Measurements from ENCODE around the gene TSR1. TPM values are rescaled to one million over a fixed set of nuclear protein-coding genes. Genes with fewer than 3 reads are reported as not detected.
"Not testable (repeated sequence)": the region's sequence is repeated elsewhere in the genome, so short reads cannot be mapped to it uniquely, and the experiment has no call there.

Gene TSR1
- total RNA-seq, 1 donor: 33.5 TPM

DNA sequence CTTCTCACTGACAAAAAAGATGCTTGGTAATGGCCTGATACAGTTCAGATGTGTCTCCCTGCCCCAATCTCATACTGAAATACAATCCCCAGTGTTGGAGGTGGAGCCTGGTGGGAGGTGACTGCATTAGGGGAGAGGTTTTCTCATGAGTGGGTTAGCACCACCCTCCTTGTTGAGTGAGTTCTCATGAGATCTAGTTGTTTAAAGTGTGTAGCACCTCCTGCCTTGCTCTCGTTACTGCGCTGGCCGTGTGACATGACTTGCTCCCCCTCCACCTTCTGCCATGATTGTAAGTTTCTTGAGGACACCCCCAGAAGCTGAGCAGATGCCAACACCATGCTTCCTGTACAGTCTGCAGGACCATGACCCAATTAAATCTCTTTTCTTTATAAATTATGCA is 5.0 kb downstream of the TSR1 start:
- Histone ChIP-seq H3K4me3 (ENCODE audit: low read length) (no peak overlapping the region), H3K4me1 (ENCODE audit: insufficient read depth, low read length) (peaks cover 10% of the 10 kb centered on the region), H3K9me3 (ENCODE audit: low read depth, low read length) (no peaks in the 10 kb centered on the region), H3K27me3 (ENCODE audit: insufficient read depth, low read length) (no peaks in the 10 kb centered on the region)

DNA sequence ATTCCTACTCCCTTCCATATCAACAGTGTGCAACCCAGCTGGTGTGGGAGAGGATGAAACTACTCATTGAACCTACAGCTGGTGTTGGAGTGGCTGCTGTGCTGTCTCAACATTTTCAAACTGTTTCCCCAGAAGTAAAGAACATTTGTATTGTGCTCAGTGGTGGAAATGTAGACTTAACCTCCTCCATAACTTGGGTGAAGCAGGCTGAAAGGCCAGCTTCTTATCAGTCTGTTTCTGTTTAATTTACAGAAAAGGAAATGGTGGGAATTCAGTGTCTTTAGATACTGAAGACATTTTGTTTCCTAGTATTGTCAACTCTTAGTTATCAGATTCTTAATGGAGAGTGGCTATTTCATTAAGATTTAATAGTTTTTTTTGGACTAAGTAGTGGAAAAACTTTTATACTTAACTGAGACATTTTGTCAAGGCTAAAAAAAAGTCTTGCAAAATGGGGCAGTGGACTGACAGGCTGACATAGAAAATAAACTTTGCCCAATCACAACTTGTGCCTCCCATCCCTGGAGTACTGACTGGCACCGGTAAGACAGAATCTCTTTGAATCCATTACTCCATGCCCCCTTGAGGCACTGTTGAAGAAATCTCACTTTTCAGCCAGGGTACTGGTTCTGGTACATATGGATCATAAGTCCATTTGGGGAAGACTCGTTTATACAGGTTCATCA is 12.5 kb downstream of the TSR1 start:
- Histone ChIP-seq H3K4me1 (ENCODE audit: insufficient read depth, low read length) (no peaks in the 10 kb centered on the region), H3K9me3 (ENCODE audit: low read depth, low read length) (no peaks in the 10 kb centered on the region), H3K27me3 (ENCODE audit: insufficient read depth, low read length) (no peaks in the 10 kb centered on the region), H3K4me3 (ENCODE audit: low read length) (no peak overlapping the region)

DNA sequence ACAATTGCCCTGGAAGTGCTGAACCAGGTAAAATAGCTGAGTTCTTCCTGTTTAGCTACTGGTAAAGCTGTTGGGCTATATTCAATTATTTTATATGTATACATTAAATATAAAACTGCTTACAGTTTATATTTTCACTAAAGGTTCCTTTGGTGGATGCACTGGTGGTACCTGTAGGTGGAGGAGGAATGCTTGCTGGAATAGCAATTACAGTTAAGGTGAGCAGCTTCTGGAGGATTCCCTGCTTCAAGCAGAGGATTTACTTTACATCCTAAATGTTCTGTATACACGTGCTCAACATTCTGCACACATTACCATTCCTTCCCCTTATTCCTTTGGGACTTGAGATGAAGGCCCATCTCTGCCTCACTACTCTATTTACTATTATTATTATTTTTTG is 14.9 kb downstream of the TSR1 start:
- Histone ChIP-seq H3K9me3 (ENCODE audit: low read depth, low read length) (no peaks in the 10 kb centered on the region), H3K4me1 (ENCODE audit: insufficient read depth, low read length) (no peaks in the 10 kb centered on the region), H3K4me3 (ENCODE audit: low read length) (no peak overlapping the region), H3K27me3 (ENCODE audit: insufficient read depth, low read length) (no peaks in the 10 kb centered on the region)

DNA sequence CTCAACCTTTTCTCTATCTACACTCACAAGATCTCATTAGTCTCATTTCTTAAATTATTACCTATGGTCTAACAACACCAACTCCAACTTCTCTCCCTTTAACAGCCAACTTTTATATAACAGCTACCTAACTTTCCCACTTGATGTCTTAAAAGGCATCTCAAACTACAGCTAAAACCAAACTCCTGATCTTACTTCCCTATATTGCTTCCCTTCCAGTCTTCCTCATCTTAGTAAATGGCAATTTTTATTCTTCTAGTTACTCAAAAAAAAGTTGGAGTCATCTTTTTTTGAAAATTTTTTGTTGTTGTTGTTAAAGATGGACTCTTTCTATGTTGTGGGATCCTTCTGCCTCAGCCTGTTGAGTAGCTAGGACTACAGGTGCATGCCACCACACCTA is 17.2 kb downstream of the TSR1 start:
- H3K9me3 ChIP-seq (ENCODE audit: low read depth, low read length): no peaks in the 10 kb centered on the region
- H3K4me1 ChIP-seq (ENCODE audit: insufficient read depth, low read length): no peaks in the 10 kb centered on the region
- H3K4me3 ChIP-seq (ENCODE audit: low read length): no peak overlapping the region
- no peaks in the 10 kb centered on the region for H3K27me3 ChIP-seq (ENCODE audit: insufficient read depth, low read length)

DNA sequence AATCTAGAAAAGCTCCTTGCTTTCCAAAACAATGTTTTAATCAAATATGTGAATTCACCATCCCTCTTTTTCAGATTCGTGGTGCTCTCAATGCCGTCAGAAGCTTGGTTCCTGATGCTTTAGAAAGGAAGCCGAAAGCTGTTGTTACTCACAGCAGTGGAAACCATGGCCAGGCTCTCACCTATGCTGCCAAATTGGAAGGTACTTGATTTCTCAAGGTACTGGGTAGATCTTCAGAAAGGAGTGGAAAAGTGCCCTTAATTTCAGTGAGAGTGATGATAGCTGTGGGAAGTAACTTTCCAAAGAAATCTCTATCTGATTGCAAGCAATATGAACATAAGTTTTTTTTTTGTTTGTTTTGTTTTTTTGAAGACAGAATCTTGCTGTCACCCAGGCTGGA is 18.5 kb downstream of the TSR1 start:
- Histone ChIP-seq H3K27me3 (ENCODE audit: insufficient read depth, low read length) (no peaks in the 10 kb centered on the region), H3K4me3 (ENCODE audit: low read length) (no peak overlapping the region), H3K9me3 (ENCODE audit: low read depth, low read length) (no peaks in the 10 kb centered on the region), H3K4me1 (ENCODE audit: insufficient read depth, low read length) (no peaks in the 10 kb centered on the region)

DNA sequence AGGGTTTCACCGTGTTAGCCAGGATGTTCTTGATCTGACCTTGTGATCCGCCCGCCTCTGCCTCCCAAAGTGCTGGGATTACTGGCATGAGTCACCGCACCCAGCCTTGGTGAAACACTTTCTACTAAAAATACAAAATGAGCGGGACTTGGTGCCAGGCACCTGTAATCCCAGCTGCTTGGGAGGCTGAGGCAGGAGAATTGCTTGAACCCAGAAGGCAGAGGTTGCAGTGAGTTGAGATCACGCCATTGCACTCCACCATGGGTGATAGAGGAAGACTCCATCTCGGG is 19.4 kb downstream of the TSR1 start:
- H3K9me3 ChIP-seq (ENCODE audit: low read depth, low read length); H3K4me3 ChIP-seq (ENCODE audit: low read length); H3K4me1 ChIP-seq (ENCODE audit: insufficient read depth, low read length); H3K27me3 ChIP-seq (ENCODE audit: insufficient read depth, low read length): not testable (repeated sequence)

DNA sequence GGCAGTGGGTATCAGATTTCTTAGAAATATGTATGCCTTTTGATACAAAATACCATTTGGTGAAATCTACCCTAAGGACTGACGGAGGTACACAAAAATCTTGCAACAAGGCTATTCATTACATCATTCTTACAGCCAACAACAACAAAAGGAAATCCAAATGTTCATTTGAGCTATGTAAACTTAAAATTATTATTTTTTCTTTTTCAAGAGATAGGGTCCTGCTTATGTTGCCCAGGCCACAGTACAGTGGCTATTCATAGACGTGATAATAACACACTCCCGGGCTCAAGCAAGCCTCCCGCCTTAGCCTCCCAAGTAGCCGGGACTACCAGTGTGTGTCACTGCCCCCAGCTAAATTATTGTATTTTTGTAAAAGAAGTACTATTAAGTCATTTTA is 23.5 kb downstream of the TSR1 start:
- no peaks in the 10 kb centered on the region for H3K4me1 ChIP-seq (ENCODE audit: insufficient read depth, low read length)
- no peaks in the 10 kb centered on the region for H3K27me3 ChIP-seq (ENCODE audit: insufficient read depth, low read length)

DNA sequence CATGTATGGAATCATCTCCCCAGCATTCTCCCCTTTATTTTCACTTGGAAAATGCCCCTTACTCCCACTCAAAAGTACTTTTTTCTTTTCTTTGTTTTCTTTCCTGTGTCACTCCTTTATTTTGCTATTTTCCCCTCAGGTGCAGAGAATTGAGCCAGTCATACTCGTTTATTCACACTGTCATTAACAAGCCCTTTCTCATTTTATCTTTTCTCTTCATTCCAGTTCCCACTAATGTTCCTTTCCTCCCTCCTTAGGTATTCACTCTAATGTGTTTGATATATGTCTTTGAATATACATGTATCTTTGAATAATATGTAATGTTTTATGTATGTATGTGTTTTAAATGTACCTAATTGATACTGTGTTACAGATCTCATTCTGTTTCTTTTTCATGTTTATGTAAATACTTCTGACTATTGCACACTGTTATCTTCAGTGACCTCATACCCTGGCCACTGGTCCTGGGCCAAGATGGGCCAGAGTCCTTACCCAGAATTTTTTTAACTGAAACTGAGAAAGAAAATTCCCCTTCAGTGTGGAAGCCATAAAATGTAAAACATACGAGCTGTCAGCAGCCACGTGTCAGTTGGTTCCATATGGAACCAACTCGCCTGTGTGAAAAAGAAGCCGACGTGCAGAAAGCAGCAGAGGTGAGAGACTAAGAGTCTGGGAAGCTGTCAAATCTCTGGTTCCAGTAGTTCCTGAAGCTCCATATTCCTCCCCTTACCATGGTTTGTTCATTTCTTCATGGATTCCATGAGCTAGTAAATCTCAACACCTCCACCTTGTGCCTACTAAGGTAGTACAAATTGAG is 26.7 kb downstream of the TSR1 start:
- Histone ChIP-seq H3K4me1 (ENCODE audit: insufficient read depth, low read length) (peaks cover 3% of the 10 kb centered on the region), H3K27me3 (ENCODE audit: insufficient read depth, low read length) (no peaks in the 10 kb centered on the region), H3K4me3 (ENCODE audit: low read length) (no peak overlapping the region), H3K9me3 (ENCODE audit: low read depth, low read length) (no peaks in the 10 kb centered on the region)

More for the DNA sequence above, 23.5 kb downstream of the TSR1 start:
- Histone ChIP-seq H3K4me3 (ENCODE audit: low read length) (no peak overlapping the region), H3K9me3 (ENCODE audit: low read depth, low read length) (no peaks in the 10 kb centered on the region)

DNA sequence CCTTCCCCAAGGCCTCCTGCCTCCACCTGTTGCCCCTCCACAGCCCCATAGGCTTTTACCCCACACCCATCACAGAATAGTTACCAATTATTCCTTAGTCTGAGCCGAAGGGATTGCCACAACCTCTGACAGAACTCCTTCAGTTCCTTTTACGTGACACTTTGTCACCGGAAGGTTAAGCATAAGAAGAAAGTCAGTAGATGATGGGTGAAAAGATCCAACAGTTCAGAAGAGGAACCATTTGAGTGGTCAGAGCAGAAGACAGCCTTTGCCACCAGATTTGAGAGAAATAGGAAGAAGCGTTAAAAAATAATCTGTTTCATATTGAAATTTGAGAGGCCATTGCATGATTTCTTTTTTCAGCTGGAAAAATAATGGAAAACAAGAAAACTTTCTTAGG is 31.3 kb downstream of the TSR1 start:
- Histone ChIP-seq H3K4me1 (ENCODE audit: insufficient read depth, low read length) (peaks cover 21% of the 10 kb centered on the region), H3K27me3 (ENCODE audit: insufficient read depth, low read length) (no peaks in the 10 kb centered on the region), H3K4me3 (ENCODE audit: low read length) (no peak overlapping the region), H3K9me3 (ENCODE audit: low read depth, low read length) (no peaks in the 10 kb centered on the region)

DNA sequence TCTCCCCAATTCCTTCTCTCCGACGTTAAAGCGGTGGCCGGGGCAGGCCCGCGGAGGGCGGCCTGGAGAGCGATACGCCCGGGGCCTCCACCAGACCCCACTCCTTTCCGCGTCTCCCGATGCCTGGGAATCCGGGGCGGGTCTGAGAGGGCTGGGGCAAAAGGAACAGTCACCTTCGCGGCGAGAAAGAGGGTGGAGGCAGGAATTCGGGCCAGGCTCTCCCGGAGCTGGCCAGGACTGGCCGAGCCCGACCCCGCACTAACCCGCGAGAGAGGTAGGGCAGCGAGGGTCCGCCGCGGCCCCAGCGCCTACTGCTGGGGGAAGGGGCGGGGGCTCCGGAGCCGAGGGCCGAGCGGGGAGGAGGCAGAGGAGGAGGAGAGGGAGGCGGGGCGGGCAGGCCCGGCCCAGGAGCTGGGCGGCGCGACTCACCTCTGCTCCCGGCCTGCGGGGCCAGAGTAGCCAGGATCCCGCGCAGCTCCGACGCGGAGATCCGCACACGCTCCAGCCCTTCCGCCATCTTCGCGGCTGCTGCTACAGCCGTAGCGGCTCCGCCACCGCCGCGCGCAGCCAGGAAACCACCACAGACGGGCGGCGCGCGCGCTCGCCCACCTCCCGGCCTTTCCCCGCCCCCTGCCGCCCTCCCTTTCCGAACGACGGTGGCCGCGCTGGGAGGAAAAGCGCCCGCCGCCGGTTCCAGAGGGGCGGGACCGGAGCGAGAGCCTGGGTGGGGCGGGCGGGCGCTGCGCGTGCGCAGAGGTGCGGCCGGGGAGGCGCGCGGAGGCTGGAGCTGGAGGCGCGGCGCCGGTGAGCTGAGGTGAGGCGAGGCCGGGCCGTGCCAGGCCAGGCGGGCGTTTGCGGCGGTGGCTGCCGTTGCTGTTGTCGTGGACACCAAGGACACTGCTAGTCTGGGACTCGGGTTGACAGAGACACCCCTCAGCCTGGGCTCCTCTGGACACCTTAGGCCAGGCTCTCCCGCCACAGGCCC is 32.8 kb downstream of the TSR1 start, which contains the start of the genes SMG6 and SRR:
SMG6 (minus strand) TSS at position 582 of the 985 bp plus-strand sequence; CDS start at position 517, 65 bp downstream.
SRR (plus strand) TSS at position 747 of the 985 bp plus-strand sequence. CDS start 11,611 bp downstream, outside the sequence.
- Histone ChIP-seq H3K4me1 (ENCODE audit: insufficient read depth, low read length) (peaks cover 21% of the 10 kb centered on the region), H3K4me3 (ENCODE audit: low read length) (peak within 1 kb of the TSS; percentile 89), H3K27me3 (ENCODE audit: insufficient read depth, low read length) (no peaks in the 10 kb centered on the region), H3K9me3 (ENCODE audit: low read depth, low read length) (no peaks in the 10 kb centered on the region)

DNA sequence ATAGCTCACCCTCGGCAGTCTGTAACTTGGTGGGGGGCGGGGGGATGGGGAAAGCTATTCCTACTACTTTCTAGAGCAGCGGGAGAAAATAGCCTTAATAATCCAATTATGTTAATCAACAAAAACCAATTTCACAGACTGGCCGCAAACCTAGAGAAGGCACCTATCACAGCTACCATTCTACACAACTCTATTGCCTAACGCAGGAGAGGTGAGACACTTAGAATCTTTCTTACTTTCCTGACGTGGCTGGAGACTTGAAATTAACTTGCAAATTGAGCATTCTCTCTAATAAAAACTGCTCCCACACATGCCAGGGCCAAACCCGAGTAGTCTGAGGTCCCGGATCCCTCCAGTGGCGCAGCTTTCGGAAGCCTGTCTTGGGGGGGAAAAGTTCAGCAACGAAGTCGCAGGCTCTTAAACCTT is 33.5 kb downstream of the TSR1 start:
- no peaks in the 10 kb centered on the region for H3K27me3 ChIP-seq (ENCODE audit: insufficient read depth, low read length)
- H3K9me3 ChIP-seq (ENCODE audit: low read depth, low read length): no peaks in the 10 kb centered on the region
- H3K4me3 ChIP-seq (ENCODE audit: low read length): peak overlapping the region; percentile 89
- H3K4me1 ChIP-seq (ENCODE audit: insufficient read depth, low read length): peaks cover 21% of the 10 kb centered on the region

DNA sequence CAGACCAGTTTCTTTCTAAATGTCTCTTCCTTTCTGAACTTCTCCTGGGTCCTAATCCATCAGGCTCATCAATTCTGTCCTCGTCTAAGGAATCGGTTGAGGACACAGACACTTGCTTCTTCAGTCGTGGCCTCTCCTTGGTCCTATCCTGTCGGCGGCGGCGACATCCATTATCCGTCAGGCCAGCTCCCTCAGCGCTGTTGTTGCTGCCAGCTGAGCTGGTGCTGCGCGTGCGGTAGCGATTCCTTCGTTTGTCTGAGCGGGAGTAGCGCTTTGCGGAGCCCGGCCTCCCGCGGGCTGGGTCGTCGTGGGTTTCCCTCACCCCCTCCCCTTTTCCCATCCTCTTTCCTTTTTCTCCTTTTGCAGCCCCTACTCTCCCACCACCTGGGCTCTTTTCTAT is 36.5 kb downstream of the TSR1 start:
- Histone ChIP-seq H3K4me1 (ENCODE audit: insufficient read depth, low read length) (peaks cover 21% of the 10 kb centered on the region), H3K4me3 (ENCODE audit: low read length) (no peak overlapping the region), H3K27me3 (ENCODE audit: insufficient read depth, low read length) (no peaks in the 10 kb centered on the region), H3K9me3 (ENCODE audit: low read depth, low read length) (no peaks in the 10 kb centered on the region)

DNA sequence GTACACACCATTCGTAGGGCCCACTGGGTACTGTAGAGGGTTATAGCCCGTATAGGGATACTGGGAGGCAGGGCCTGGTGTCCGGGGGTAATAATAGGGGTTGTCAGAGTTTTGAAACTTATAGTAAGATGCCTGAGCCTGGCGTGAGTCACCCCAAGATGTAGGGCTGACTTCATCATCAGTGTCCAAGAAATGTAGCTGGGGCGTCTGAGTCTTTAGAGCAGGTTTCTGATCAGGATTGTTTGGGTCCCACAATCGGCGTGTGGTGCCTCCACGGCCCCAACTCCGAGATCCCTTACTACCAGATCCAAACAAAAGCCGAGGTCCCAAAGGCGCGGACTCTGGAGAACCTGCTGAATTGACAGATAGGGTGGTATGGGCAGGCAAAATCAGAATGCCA is 37.1 kb downstream of the TSR1 start:
- Histone ChIP-seq H3K4me3 (ENCODE audit: low read length) (no peak overlapping the region), H3K27me3 (ENCODE audit: insufficient read depth, low read length) (no peaks in the 10 kb centered on the region), H3K9me3 (ENCODE audit: low read depth, low read length) (no peaks in the 10 kb centered on the region), H3K4me1 (ENCODE audit: insufficient read depth, low read length) (peaks cover 14% of the 10 kb centered on the region)

DNA sequence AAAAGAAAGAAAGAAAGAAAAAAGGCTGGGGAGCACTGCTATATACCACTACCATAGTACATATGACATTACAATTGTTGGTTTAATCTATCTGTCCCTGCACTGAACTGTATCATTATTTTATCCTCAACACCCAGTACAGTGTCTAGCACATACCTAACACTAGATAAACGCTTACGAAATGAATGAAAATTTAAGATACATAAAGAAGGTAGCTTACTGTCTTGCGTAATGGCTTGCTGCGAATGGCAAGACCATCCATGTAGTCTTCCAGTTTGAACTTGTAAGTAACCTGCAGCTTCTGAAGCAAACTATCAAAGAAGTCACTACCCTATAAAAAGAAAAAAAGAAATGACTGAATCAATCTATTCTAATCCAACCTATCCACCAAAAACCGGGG is 39.2 kb downstream of the TSR1 start:
- Histone ChIP-seq H3K4me1 (ENCODE audit: insufficient read depth, low read length) (peaks cover 3% of the 10 kb centered on the region), H3K27me3 (ENCODE audit: insufficient read depth, low read length) (no peaks in the 10 kb centered on the region), H3K4me3 (ENCODE audit: low read length) (no peak overlapping the region), H3K9me3 (ENCODE audit: low read depth, low read length) (no peaks in the 10 kb centered on the region)

DNA sequence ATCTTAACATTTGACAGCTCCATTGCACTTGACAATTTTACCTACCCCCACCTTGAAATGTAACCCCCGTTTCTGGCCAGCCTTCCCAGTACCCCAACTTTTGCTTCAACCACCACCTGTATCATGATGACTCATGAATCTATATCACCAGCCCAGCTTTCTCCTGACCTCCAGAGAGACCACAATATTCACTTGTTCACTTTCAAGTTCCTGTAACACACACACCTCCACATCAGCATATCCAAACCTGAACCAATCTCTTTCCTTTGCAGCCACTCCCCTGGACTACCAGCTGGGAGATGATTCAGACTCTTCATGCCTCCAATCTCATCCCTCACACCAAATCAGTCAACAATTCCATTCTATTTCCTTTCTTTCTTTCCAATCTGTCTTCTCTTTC is 40.7 kb downstream of the TSR1 start:
- Histone ChIP-seq H3K9me3 (ENCODE audit: low read depth, low read length) (no peaks in the 10 kb centered on the region), H3K27me3 (ENCODE audit: insufficient read depth, low read length) (no peaks in the 10 kb centered on the region), H3K4me3 (ENCODE audit: low read length) (no peak overlapping the region), H3K4me1 (ENCODE audit: insufficient read depth, low read length) (no peaks in the 10 kb centered on the region)

Measured in mononuclear cell (primary cell).